Stimulated activated CD4-positive, alpha-beta T cell treated with anti-CD3 and anti-CD28 coated beads, Interleukin-4, amount 100 ng/mL, for 24 hours (primary cell): ENCODE data around the gene RAMP2.

Source experiments
- DNase-seq: peaks from one replicate; pipeline ENCODE4 v3.0.0-alpha.2; 2020

Gene RAMP2

DNA sequence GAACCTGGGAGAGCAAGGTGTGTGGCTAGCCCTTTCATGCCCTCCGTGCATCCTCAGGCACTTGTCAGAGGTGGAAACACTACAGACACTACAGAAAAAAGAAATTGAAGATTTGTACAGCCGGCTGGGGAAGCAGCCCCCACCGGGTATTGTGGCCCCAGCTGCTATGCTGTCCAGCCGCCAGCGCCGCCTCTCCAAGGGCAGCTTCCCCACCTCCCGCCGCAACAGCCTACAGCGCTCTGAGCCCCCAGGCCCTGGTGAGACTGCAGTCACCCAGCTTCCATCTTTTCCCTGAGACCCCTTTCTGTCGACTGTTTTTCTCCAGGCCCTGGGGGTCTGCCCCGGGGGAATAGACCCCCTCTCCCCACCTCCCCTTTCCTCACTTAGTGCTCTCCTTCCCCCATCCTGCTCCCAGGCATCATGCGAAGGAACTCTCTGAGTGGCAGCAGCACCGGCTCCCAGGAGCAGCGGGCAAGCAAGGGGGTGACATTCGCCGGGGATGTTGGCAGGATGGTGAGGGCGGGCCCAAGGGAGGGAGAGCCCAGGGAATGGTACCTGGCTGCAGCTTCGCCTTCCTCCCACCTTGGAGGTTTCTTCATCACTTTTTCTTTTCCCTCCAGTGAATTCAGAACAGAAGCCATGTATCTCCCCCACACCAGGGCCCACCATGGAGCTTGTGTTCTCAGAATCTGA, 35.2 kb downstream of the RAMP2 start:
- DNase-seq: no peak

DNA sequence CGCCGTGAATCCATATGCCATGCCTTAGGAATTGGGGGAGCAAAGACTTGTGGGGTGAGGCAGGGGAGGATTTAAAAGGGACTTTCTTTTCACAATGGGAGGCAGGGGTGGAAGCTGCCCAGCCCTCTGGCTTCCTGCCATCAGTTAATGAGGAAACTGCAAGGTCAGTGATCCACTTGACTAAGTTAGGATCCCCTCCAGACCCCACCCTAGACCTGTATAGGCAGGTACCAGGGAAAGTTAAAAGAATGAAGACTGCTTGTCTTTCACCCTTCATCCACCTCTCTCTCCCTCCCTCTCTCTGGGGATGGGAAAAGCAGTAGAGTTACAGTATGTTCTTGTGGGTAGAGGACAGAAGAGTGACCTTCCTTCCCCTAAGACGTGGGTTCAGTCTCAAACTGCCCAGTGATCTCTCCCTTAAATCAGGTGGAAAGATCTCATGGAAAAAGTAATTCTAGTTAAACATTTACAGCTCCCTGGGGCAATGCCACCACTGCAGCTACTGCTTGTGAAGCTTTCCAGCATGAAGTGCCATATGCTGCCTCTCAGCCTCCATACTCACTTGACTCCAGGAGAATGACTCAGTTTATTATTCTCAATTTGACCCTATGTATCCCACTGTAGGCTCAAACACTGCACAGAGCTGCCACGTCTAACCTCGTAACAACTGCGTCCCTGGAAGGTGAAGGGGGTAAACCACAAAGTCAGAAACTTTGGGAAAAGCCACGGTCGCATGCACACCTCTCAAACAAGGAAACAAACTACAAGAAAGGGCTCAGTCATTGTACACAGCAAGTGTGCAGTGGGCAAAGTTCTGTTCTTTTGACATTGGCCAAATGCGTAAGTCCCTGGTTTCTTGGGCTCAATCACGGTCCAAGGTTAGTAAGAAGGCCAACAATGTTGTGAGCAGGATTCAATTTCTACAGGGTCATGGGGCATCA, 36.3 kb downstream of the RAMP2 start:
- no peak for DNase-seq

DNA sequence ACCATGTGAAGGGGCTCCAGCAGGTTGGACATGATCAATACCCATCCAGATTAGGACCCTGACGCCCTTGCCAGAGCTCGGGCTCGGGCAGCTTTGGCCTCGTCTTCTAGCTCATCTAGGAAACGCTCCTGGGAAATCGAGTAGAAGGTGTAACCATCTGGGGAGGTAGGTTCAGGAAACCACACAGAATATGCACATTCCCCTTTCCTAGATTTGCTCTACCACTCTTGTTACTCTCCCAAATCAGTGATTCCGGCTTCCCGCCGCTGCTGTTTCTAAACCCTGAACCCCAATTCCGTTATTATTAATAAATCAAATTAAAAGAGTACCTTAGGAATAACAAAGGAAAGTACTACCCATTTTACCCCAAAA, 37.0 kb downstream of the RAMP2 start:
- no peak for DNase-seq

DNA sequence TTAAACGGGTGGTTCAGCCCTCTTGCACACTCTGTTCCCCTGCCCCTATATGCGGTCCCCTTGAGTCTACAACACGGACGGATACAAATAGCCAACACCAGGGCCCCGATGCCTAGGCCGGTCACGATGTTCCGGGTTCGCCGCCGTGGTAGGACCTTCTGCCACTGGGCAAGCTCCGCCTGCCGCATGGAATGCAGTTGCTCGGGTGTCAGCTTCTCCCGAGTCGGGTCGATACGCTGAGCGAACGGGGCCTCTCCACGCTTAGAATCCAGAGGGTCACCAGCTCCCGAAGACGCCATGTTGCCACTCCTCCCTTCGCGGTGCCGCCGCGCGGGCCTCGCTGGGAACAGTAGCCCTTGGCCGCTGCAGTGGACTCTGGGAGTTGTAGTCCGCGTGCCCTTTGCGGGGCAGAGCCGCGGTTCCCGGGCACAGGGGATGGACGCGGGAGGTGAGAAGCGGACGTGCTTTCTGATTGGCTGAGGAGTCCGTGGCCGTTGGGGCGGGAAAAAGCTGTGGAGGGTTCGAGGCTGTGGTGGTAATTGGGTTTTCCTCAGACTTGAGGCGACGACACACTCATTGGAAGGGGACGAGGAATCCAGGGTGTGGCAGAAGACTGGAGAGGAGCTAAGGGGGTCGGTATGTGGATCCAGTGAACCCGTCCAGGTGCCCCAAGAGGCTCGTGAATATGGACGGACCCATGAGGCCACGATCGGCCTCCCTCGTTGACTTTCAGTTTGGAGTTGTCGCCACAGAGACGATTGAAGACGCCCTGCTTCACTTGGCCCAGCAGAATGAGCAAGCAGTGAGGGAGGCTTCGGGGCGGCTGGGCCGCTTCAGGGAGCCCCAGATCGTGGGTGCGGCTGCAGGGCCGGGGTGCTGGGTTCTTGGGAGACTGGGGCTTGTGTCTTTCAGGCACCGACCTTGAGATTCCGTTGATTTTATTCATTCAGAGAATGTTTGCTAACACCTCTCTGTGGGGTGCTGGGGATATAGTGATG, 37.7 kb downstream of the RAMP2 start, which contains the start of the genes CNTD1 and COA3:
Gene CNTD1 (plus strand): TSS at position 479 of the 998 bp plus-strand sequence. CDS start 207 bp downstream, at position 686.
Gene COA3 (minus strand): TSS at position 322 of the 998 bp plus-strand sequence. CDS start 23 bp downstream, at position 299.
- DNase-seq: peak; percentile 83

DNA sequence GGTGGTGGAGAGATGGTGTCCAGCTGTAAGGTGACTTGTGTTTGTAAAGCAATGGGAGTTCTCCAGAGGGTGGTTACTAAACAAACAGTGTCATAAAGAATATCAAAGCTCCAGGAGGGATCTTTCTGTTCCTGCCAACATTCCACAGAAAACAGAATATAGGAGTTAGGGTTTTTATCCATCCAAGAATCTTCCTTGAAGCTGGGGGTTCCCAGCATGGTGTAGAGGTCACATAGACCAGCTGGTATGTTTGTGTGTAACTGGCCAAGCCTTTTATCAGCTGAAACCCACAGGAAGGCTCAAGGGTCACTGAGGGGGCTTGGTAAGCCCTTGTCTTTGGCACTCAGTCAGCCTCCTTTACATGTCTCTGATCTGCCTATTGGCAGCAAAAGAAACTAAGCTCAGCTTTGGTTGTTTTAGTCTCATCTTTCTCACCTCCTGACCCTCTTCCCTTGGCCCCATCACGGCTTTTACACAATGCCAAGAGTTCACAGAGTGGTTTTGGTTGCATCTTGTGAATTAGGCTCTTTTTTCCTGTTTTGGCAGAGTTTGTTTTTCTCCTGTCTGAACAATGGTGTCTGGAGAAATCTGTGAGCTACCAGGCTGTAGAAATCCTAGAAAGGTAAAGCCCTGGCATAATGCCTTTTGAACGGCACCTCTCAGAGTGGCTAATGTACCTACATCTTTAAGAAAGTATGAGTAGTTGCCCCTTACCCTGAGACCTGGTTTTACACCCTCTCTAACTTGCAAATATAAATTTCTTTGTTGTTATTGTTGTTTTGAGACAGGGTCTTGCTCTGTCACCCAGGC, 42.3 kb downstream of the RAMP2 start:
- no peak for DNase-seq

DNA sequence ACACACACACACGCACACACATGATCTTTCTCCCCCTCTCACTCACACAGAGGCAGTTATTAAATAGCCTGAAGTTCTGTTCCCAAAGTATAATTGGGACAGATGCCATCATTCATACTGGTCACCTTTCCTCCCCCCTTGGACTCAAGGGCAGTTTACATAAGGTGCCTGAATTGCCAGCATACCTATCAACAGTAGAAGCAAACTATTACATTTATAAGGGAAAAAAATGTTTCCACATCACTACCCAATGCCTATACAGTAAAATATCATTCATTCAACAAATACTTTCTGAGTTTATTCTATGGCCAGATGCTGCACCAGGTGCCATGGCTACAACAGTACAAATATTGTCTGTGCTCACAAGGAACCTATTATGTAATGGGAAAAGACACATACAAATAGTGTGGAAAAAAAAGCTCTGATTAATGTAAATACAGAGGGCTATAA, 43.9 kb downstream of the RAMP2 start:
- DNase-seq: no peak

DNA sequence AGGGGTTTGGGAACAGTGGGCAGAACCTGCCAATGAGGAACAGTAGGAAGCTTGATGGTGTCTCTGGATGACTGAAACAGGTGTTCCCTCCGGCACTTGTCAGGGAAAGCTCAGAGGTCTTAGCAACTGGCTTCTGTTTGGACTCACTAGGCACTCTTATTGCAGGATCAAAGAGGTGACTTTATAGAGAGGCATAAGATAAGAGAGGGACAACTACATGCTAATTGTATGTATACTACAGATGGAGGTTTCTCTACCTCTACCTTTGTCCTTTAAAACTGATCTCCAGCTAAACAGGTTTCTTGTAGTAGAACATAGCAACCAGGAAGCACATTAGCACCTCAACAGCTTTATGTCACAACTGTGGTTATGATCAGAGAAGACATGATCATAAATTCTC, 45.2 kb downstream of the RAMP2 start:
- DNase-seq: no peak

DNA sequence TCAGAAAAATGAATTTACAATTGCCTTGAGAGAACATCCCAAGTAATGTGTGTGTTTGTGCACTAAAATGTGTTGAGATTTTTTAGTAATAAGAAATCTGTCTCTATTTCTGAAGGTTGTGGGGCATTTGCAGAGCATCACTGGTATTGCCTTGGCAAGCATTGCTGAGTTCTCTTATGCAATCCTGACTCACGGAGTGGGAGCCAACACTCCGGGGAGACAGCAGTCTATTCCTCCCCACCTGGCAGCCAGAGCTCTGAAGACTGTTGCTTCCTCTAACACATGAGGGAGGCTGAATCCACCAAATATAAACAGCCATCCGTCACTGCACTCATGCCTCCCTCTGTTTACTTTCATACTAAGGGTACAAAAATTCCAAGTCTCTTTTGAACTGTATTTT, 48.2 kb downstream of the RAMP2 start:
- DNase-seq: no peak
